Hypothalamus (tissue), 51 donors: ENCODE results near the gene TNFRSF21.
"Not testable (repeated sequence)": the region's sequence is repeated elsewhere in the genome, so short reads cannot be mapped to it uniquely, and the experiment has no call there.

Source experiments
- DNase-seq, 51 donors: peaks; one replicate each; lab custom pipeline; 2025; lab: John Stamatoyannopoulos, UW

TNFRSF21 gene

GRCh38 chr6:47230579-47230978 lies 79.1 kb downstream of the TNFRSF21 start:
- no peak for DNase-seq

DNA sequence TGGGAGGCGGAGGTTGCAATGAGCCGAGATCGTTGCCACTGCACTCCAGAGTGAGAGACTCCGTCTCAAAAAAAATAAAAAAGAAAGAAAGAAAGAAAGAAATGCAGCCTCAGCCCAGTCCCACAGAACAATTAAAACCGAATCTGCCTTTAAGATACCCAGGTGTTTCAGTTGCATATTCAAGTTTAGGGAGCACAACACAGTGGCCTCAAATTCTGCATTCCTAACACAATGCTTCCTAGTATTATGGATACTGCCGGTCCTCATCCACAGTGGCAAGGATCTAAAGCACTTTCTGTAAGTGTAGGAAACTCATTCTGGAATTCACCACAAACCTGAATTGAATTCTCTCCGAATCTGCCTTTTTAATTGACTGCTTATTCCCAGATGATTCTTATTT lies 80.5 kb downstream of the TNFRSF21 start:
- DNase-seq: no peak

GRCh38 chr6:47228093-47228492 lies 81.6 kb downstream of the TNFRSF21 start:
- DNase-seq: not testable (repeated sequence)

GRCh38 chr6:47223251-47223650 lies 86.5 kb downstream of the TNFRSF21 start:
- DNase-seq: not testable (repeated sequence)

DNA sequence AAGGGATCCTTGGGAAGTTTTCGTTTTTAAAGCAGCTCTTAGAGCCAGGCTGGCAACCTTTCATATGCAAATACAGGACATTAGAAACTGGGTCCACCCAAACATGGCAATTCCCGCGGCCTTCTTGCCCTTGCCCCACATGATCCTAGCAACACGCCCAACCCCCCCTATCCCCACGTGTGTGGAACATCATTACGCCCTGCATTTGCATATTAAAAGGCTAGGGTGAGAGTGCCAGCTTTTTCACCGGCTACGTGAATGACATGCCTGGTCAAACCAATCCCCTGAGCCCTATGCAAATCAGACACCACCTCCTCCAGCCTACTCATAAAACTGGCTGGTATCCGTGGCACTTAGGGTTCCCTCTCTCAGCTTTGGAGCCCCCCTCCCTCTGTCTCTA lies 88.1 kb downstream of the TNFRSF21 start:
- DNase-seq: no peak

DNA sequence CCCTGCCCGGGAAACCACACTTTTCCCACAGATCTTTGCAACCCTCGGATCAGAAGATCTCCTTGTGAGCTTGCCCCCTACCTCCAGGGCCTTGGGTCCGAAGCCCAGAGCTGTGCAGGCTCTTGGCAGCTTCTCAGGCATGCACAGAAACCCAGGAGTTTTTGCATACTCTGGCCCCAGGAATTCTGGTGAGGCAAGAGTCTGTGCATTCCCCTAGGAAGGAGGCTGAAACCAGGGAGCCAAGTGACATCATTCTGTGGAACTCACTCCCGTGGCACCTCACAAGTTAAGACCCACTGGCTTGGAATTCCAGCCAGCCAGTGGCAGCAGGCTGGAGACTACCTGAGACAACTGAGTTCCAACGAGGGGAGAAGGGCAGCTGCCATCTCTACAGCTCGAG lies 100.1 kb downstream of the TNFRSF21 start:
- no peak for DNase-seq

DNA sequence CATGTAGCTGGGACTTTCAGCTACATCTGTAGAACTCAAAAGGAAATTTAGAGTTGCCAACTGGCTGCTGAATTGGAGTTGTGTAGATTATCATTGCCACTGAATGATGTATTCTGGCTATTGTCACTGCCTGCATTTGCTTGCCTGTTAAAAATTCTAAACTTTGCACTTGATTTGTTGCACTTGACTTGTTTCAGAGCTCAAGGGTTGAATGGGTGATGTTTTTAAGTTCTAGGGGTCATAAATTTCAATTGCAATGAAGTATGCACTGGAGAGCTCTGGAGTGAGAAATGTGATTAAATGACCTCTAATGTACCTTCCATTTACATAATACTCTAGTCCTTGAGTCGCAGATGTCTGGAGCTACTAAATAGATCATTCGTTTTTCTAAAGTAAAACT lies 102.4 kb downstream of the TNFRSF21 start:
- DNase-seq: no peak

- no peak for DNase-seq
Measured at GRCh38 chr6:47206626-47207025, 103.1 kb downstream of the TNFRSF21 start.

- no peak for DNase-seq
Measured at GRCh38 chr6:47203938-47204611, 105.6 kb downstream of the TNFRSF21 start.

- DNase-seq: no peak
Measured at GRCh38 chr6:47203266-47203937, 106.3 kb downstream of the TNFRSF21 start.

DNA sequence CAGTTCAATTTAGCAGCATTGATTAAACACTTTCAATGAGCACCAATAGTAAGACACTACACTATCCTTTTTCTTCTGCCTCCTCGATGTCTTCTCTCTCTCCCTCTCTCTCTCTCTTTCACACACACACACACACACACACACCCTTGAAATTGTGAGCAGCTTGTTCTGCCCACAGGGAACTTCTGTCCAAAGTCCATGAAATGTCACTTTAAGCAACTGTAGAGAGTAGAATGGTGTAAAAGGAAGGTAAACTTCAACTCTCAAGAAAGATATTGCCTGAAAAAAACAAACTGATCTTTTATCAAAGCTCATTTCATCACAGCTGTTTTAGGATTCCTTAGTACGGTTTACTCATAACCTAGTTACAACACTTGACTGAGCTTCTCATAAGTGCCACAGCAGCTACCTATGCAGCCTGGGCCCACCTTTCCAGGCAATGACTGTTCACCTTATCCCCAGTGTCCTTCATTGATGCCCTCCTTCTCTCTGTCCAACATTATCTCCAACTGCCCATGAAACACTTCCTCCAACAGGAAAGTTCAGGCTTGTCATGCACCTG lies 107.0 kb downstream of the TNFRSF21 start:
- DNase-seq: no peak

- no peak for DNase-seq
Measured at GRCh38 chr6:47200536-47201334, 109.0 kb downstream of the TNFRSF21 start.

DNA sequence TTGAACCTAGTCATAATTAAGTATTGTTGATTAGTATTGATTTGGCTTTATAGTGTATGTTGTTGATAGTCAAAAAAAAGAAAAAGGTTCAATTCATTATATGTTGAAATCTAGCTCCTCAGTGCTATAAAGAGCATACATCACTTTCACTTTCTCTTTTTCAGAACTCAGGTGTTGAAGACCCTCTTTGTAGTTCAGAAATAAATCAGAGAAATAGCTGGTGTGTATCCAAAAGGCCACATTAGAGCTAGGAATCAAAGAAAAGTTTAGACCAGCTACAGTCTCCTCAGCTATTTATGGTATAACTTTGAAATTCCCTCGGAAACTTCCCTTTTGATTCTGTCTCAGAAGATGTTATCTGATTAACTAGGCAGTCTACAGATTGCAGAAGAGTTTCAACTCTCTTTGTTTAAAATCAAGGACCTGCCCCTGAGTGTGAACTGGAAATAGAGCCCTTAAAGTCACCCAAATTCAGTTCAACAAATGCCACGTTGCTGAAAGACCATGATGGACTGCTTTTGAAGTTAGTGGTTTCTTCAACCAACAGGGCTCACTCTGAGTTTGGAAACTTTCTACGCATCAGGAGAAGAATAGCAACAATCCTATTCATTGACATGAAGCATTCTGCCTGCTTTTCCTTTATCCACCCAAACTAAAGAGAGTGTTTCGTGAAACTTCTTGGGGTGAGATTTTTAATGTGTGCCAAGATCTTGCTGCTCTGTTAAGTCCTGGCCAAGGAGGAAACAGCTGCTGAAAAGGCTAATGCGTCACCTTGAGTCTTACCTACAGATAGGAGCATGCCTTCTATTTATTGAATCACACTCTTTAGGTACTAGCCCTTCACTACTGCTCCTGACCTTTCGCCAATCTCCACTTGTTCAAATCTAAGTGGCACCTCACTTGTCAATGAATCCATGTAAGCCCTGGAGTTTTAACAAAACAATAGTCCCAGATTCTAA lies 111.7 kb downstream of the TNFRSF21 start:
- no peak for DNase-seq

DNA sequence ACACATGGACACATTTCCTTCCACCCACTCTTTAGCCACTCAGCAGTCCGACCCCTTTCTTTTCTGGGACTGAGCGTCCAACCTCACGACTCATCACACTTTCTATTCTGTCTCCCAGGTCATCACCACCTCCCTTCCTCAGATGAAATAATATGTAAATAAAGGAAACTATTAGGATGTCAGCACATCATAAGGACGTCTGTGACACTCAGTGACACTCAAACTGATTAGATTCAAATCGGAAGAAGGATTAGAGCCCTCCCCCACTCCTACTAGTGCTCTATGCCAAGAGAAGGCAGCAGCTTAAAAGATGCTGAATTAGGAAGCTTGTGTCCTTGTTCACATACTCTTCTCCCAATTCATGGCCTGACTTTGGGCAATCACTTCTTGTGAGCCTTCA lies 113.6 kb downstream of the TNFRSF21 start:
- DNase-seq: no peak

DNA sequence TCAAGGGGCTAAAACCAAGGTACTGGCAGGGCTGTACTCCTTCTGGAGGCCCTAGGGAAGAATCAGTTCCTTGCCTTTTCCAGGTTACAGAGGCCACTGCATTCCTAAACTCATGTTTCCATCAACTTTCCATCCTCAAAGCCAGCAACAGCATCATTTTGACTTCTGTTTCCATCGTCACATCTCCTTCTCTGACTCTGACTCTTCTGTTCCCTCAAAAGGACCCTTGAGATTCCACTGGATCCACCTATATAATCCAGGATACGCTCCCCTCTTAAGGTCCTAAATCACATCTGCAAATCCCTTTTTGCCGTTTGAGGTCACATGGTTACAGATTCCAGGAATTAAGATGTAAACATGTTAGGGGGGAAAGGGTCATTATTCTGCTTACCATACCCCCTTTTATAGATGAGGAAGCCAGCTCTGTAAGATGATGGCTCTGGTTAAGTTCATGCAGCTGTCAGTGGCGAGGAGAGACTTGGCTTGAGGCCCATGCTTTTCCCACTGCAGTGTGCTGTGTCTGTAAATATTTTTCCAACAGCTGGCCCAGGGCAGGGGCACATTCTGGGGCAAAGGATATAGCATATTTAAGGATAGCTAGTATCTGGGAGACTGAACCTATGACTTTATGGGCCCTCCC lies 114.6 kb downstream of the TNFRSF21 start:
- no peak for DNase-seq

DNA sequence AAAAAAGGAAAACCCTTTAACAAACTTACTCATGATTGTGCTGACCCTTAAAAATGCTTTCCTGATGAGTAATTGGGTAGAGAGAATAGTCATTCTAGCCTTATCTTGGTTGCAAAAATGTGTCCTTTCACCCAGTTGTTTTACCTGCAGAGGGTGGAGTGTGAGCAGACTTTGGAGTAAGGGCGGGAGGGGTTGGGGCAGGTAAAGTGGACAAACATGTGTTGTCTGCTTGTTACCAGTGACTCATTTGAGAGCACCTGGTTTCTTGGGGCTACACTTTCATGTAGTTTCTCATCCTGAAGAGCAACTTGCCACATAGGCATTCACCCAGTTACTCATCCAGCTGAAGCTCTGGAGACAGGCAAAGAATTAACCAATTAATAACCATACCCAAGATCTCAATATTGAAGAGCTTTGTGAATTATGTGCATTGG lies 121.1 kb downstream of the TNFRSF21 start:
- DNase-seq: no peak

DNA sequence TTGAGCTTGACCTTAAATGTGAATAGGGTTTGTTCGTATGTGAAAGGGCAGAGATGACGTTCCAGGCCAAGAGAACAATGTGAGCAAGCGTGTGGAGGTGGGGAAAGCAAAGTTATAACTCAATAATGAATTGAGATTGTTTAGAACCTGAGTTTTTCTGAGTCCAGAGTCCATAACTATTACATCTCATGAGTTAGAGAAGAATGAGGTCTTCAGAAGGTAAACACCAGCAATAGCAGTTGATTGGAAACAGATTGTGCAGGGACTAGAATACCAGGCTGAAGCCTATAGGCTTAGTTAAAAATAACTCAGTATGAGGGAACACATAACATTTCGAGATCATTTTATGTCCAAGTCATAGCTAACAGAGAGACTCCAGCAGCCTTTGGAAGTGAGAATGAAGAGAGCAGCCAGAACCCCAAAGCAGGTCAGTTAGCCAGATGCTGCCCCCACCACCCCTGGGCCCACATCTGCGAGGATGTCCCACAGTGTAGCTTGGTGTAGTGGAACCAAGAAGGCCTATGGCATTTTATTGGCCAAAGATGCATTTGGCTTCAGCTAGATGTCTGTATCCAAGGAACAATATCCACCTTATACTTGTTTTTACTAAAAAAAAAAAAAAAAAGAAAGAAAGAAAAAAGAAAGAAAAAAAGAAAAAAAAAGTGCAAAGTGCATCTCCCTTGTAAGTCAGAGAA lies 121.7 kb downstream of the TNFRSF21 start:
- DNase-seq: no peak

DNA sequence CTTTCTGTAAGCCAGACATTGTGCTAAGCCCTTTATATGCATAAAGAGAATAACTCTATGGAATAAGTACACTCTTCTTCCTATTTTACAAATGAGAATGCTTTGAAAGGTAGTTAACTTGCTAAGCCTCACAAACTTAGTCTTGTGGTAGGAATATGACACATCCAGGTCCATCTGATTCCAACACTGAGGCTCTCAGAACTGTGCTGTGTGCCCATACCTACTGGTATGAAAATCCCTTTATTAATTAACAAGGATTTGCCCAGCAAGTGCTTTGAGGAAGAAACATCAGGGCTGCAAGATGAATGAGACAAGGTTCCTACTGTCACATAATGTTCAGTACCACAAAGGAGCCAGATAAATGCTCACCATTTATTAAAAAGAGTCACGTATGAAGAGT lies 122.6 kb downstream of the TNFRSF21 start:
- no peak for DNase-seq
